MV-4-11 (cell line): ENCODE results near the gene FAR2.
"Not testable (repeated sequence)": the region's sequence is repeated elsewhere in the genome, so short reads cannot be mapped to it uniquely, and the experiment has no call there.

Source experiments
- DNase-seq: peaks from one replicate; lab custom pipeline; 2025; lab: John Stamatoyannopoulos, UW

FAR2 gene

DNA sequence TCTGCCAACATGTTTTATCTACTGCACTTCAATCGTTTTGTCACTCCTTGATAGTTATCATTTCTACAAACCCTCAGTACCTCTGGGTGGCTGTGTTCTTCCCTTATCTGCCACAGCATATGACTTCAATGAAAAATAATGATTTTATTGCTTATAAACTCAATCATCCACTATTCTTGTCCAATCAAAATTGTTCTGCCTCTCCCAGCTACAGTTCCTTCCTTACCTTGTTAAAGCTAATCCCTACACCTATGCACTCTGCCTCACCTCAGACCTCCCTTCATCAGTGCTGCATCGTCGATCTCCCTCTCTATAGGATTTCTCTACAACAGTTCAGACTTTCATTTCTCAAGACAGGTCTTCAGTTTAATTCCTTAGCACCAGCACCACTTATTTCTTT lies 173.1 kb downstream of the FAR2 start:
- no peak for DNase-seq

- no peak for DNase-seq
Measured at GRCh38 chr12:29329411-29329810, 180.3 kb downstream of the FAR2 start.

DNA sequence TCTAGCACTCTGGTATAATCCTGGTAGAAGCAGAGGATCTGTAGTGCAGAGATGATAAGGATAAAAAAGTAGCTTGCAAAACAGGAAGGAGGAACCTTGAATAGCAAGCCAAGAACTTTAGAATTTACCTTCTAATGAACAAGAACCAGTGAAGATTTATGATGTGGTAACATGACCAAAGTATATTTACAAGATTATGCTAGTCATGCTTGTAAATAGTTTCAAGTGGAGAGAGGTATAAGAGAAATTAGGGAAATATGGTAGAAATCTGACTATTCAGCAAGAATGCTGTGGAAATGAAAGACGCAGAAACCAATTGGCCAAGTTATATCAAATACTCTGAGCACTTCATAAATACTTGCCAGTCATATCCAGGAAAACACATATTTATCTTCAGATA lies 184.1 kb downstream of the FAR2 start:
- DNase-seq: no peak

DNA sequence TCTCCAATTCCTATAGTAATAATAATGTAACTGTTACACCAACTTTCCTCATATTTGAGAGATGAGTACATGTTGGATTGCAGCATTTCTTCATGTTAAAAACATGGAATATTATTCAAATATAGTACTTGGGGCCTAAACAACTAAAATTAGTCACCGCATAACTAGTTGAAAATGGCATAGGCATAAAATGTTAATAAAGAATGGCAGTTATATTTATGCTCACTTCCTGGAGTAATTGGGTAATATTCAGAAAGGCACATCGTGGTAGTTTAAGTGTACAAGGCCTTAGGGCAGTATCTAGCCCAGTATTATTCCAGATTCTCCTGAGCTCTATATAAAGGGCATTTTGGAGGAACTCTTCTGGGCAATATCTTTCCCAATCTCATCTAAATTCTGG lies 185.9 kb downstream of the FAR2 start:
- DNase-seq: no peak

GRCh38 chr12:29337325-29337724 lies 188.2 kb downstream of the FAR2 start:
- DNase-seq: no peak

DNA sequence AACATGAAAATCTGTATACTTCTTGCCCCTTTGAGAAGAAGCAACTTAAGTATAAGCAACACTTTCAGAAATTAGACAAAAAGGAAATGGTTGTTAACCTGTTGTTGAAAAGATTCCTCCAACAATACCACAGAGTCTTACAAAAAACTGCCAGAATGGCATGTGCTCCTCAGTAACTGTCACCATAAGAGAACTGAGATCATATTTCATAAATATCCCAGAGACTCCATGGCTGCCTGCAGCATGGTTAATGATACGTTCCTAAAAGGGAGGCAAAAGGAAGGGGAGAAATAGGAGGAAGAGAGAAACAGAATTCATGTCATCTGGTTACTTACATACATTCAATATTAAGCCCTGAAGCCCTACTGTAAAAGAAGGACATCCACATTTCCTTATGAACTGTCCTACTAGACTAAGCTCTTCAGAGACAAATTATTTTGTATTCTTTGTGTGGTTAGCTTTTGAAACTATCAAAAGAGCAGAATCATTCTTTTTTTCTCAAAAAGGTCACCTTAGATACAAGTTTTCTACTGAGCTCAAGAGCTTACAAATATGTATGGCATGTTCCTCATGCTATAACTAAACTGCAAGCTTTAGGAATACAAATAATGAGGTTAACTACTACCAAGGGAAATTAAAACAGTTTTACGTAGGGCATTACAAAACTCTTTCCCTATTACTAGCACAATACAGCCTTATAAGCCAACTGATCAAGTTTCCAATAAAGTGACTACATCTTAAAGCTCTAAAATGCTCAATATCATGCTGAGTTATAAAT lies 194.1 kb downstream of the FAR2 start:
- DNase-seq: peak; percentile 26

DNA sequence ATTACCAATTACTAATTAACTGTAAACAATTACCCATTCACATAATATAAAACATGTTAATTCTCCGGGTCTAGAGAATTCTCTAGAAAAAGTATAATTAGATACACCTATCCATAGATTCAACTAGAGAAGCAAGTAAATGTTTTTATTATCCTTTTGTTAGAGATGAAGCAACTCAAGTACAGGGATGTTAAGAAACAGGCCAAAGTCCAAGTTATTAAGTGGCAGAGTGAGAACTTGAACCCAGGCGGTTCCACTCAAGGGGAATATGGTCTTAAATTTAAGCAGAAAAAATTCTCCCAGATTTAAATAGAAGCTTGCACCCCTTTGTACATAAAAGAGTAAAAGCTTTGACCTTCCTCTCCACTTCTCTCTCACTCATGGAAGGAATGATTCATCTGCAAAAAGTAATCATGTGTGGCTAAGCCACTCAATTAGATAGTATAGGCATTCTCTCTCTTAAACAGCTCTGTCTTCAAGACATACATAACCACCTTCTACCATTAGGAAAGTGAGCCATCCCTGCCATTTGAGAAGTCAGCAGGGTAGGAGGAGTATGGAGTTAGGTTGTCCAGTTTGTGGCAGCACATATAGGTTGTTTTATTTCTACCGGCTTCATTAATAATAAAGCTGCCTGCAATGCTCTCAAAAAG lies 197.8 kb downstream of the FAR2 start:
- no peak for DNase-seq

DNA sequence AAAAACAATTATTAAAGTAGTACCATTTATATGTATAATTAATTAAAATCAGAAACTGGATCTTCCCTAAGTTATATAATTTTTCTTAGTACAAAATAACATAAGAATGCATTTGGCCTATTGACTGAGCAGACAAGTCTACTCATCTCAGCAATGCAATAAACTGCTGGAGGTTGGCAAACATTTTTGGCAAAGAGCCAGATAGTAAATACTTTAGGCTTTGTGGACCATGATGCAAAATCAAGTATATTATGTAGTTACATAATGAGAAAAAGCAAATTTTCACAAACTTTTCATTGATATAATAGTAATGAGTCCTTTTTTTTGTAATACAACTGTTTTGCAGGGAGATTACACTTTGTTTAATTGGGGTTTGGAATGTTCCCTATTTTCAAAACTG lies 201.0 kb downstream of the FAR2 start:
- DNase-seq: no peak

- DNase-seq: no peak
Measured at GRCh38 chr12:29354954-29355353, 205.9 kb downstream of the FAR2 start.

GRCh38 chr12:29365091-29365490 lies 216.0 kb downstream of the FAR2 start:
- no peak for DNase-seq

DNA sequence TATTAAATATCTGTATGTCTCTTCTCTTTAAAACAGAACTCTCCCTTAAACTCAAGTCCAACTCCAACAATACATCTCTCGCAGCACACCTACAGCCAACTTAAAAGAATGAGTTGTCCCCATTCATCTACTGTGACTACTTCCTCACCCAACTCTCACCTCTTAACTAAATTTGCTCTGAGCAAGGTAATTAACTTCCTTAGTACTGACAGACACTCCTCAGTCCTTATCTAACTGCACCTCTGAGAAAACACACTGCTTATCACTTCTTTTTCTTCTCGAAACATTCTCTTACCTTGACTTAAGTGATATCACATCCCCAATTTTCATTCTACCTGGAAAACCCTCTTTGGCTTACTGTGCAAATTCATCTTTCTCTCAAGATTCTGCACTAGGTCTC lies 224.9 kb downstream of the FAR2 start:
- no peak for DNase-seq

DNA sequence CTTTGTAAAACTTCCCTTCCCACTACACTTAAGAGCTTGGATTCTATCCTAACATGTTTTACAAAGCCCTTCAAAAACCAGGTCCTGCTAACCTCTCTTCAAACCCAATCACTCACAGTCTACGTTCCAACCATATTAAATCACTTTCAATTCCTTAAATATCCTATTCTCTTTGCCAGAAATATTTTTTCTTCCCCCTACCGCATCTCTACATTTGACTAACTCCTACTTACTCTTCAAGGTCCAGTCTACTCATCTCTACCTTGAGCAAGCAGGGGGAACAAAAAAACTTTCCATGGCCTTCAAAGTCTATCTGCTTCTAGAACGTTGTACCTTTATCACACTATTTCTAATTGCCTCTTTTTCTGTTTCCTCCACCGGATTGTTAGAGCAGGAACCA lies 225.8 kb downstream of the FAR2 start:
- peak; percentile 7 for DNase-seq

DNA sequence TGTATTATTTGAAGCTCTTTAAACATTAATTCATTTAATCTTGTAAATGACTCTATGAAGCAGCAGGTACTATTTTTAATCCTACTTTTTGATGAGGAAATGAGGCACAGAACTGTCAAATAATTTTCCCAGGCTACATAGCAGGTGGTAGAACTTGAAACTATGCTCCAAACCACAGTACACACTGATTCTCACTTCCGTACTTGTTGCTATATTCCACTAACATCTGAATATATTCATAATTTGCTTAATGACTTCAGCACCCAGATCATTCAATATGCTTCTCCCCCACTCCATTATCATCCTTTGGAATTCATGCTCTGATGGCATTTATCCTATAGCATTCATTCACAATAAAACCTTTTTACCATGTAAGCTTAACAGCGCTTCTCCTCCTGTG lies 227.0 kb downstream of the FAR2 start:
- DNase-seq: no peak

DNA sequence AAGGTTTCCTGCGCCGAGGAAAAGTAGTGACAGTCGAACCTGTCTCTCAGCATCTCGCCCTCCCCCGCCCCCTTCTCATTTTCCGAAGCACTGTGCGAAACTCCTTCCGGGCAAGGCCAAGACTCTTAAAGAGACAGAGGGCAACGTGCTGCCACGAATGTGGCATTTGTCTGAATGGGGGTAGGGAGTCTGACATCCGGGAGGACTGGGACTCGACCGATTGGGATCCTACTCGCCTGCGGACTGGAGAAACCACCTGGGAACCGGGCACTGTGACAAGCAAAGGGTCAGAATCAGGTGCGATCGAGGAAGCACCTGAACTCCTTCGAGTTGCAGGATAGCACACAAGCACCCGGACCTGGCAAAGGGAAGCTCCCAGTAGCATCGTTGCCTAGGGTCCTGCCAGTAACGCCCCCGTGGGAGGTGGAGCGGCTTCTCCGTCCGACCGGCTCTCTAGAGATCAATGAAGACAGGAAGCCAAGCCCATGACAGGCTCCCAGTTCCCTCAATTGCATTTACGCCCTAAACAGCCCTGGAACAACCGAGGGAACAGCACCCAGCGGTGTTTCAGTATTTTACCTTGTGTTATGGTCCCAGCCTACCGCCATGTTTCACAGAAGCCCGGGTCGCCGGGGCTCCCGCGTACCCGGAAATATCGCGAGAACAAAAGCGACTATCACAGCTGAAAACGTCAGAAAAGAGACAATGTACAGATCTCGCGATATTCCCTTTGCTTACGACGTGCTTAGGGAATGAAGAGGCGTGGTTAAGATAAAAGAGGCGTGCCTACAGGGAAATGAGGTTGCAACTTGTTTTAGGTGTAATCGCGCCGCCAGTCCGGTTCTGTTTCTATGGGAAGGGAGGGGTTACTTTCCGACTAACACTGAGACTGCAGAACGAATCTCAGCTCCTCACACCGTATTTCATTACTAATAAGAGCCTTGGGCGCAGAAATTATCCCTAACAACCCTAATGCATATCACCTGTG lies 231.8 kb downstream of the FAR2 start, which contains the start of gene ERGIC2:
ERGIC2 (minus strand) TSS at position 637 of the 988 bp plus-strand sequence. CDS start 9,539 bp downstream, outside the sequence.
- DNase-seq: peak; percentile 98

DNA sequence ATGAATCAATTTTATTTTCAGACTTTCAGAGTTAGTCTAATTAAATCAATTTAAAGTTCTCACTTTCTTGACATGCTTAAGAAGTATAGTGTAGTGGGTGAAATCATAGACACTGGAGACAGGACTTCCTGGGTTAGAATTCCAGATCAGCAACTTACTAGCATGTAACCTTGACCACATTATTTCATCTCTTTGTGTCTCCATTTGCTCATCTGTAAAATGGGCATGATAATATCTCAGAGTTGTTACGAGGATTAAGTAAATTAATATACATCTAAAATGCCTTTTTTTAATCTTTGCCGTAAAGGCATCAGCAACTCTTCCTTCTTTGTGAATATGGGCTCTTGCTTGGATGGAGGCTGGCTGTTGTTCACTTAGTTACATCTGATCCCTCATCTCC lies 233.2 kb downstream of the FAR2 start:
- DNase-seq: no peak

DNA sequence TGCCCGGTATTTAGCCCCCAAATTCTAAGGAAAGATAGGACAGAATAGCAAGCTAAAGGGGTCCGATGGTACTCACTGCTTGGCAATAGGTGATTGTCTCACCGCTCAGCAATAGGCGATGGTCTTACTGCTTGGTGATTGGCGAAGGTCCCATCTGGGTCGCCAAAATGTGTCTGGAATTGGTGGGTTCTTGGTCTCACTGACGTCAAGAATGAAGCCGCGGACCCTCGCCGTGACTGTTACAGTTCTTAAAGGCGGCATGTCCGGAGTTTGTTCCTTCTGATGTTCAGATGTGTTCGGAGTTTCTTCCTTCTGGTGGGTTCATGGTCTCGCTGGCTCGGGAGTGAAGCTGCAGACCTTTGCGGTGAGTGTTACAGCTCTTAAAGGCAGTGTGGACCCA lies 236.1 kb downstream of the FAR2 start:
- not testable (repeated sequence) for DNase-seq
